ENCODE results near the gene GPR180. TPM values are rescaled to one million over a fixed set of nuclear protein-coding genes. Genes with fewer than 3 reads are reported as not detected.
A peak's percentile ranks its signal among the peaks of the same experiment; 100 is the strongest.

GPR180 gene
- total RNA-seq, 1 donor from 2014 or later = 6.5 TPM

- H3K4me3 Mint-ChIP-seq (ENCODE audit: unreplicated experiment) = no peak overlapping the region
- no peak for DNase-seq (ENCODE audit: extremely low spot score, unreplicated experiment)
Observed at GRCh38 chr13:94656176-94656575, 54.5 kb downstream of the GPR180 start.

GRCh38 chr13:94656766-94657165 is 55.1 kb downstream of the GPR180 start:
- H3K4me3 Mint-ChIP-seq (ENCODE audit: unreplicated experiment) = no peak overlapping the region
- peak overlapping the region; percentile 5 for H3K27ac Mint-ChIP-seq (ENCODE audit: unreplicated experiment)
- H3K27me3 Mint-ChIP-seq (ENCODE audit: unreplicated experiment) = peaks cover 19% of the 10 kb centered on the region
- DNase-seq (ENCODE audit: extremely low spot score, unreplicated experiment) = no peak
- TF ChIP-seq CTCF (IDR thresholded peaks at IDR 0.05) = no peak
- peaks cover 9% of the 10 kb centered on the region for H3K4me1 Mint-ChIP-seq (ENCODE audit: unreplicated experiment)
- no peaks in the 10 kb centered on the region for H3K9me3 Mint-ChIP-seq (ENCODE audit: unreplicated experiment)
- peaks cover 2% of the 10 kb centered on the region for H3K36me3 Mint-ChIP-seq (ENCODE audit: unreplicated experiment)

More at GRCh38 chr13:94656176-94656575, 54.5 kb downstream of the GPR180 start:
- peaks cover 15% of the 10 kb centered on the region for H3K27me3 Mint-ChIP-seq (ENCODE audit: unreplicated experiment)
- H3K27ac Mint-ChIP-seq (ENCODE audit: unreplicated experiment) = no peak overlapping the region
- TF ChIP-seq CTCF (IDR thresholded peaks at IDR 0.05) = no peak
- H3K4me1 Mint-ChIP-seq (ENCODE audit: unreplicated experiment) = peaks cover 9% of the 10 kb centered on the region
- H3K9me3 Mint-ChIP-seq (ENCODE audit: unreplicated experiment) = no peaks in the 10 kb centered on the region
- H3K36me3 Mint-ChIP-seq (ENCODE audit: unreplicated experiment) = peaks cover 2% of the 10 kb centered on the region

- peaks cover 2% of the 10 kb centered on the region for H3K36me3 Mint-ChIP-seq (ENCODE audit: unreplicated experiment)
- peaks cover 23% of the 10 kb centered on the region for H3K27me3 Mint-ChIP-seq (ENCODE audit: unreplicated experiment)
- TF ChIP-seq CTCF (IDR thresholded peaks at IDR 0.05) = no peak
- DNase-seq (ENCODE audit: extremely low spot score, unreplicated experiment) = no peak
- H3K27ac Mint-ChIP-seq (ENCODE audit: unreplicated experiment) = peak overlapping the region; percentile 5
- H3K4me1 Mint-ChIP-seq (ENCODE audit: unreplicated experiment) = peaks cover 9% of the 10 kb centered on the region
- no peak overlapping the region for H3K4me3 Mint-ChIP-seq (ENCODE audit: unreplicated experiment)
- no peaks in the 10 kb centered on the region for H3K9me3 Mint-ChIP-seq (ENCODE audit: unreplicated experiment)
Observed at GRCh38 chr13:94657167-94657566, 55.5 kb downstream of the GPR180 start.

GRCh38 chr13:94658926-94659597 is 57.4 kb downstream of the GPR180 start:
- H3K27me3 Mint-ChIP-seq (ENCODE audit: unreplicated experiment) = peaks cover 42% of the 10 kb centered on the region
- H3K36me3 Mint-ChIP-seq (ENCODE audit: unreplicated experiment) = no peaks in the 10 kb centered on the region
- no peak for TF ChIP-seq CTCF (IDR thresholded peaks at IDR 0.05)
- peaks cover 11% of the 10 kb centered on the region for H3K4me1 Mint-ChIP-seq (ENCODE audit: unreplicated experiment)
- H3K9me3 Mint-ChIP-seq (ENCODE audit: unreplicated experiment) = no peaks in the 10 kb centered on the region
- DNase-seq (ENCODE audit: extremely low spot score, unreplicated experiment) = no peak
- H3K27ac Mint-ChIP-seq (ENCODE audit: unreplicated experiment) = no peak overlapping the region
- no peak overlapping the region for H3K4me3 Mint-ChIP-seq (ENCODE audit: unreplicated experiment)

GRCh38 chr13:94659598-94659946 is 57.9 kb downstream of the GPR180 start:
- Mint-ChIP-seq H3K9me3 (ENCODE audit: unreplicated experiment) (no peaks in the 10 kb centered on the region), H3K27me3 (ENCODE audit: unreplicated experiment) (peaks cover 46% of the 10 kb centered on the region), H3K36me3 (ENCODE audit: unreplicated experiment) (no peaks in the 10 kb centered on the region), H3K4me3 (ENCODE audit: unreplicated experiment) (no peak overlapping the region), H3K4me1 (ENCODE audit: unreplicated experiment) (peaks cover 11% of the 10 kb centered on the region), H3K27ac (ENCODE audit: unreplicated experiment) (no peak overlapping the region)
- DNase-seq (ENCODE audit: extremely low spot score, unreplicated experiment) = no peak
- no peak for TF ChIP-seq CTCF (IDR thresholded peaks at IDR 0.05)
